CD4-positive, alpha-beta T cell (primary cell): ENCODE data around the gene BUD13. TPM values are rescaled to one million over a fixed set of nuclear protein-coding genes. Genes with fewer than 3 reads are reported as not detected.

Experiments used
- ATAC-seq: fragments of 200-7000 bp; cut with Tn5 transposase; one replicate; pipeline ENCODE4 v1.10.0; 2022; ENCODE audit warnings: mild to moderate bottlenecking; ENCODE audit not compliant: poor library complexity
- CTCF ChIA-PET: fragments of 350-600 bp; sonication (Branson Sonifier 250); formaldehyde crosslinking; loops from one replicate; lab custom pipeline; 2021; ENCODE audit warnings: antibody characterized with exemption, inconsistent platforms; lab: Charles Lee
- POLR2A ChIA-PET: fragments of 350-600 bp; sonication (Branson Sonifier 250); formaldehyde crosslinking; loops from one replicate; lab custom pipeline; 2021; ENCODE audit warnings: antibody characterized with exemption, inconsistent platforms; lab: Charles Lee
- DNase-seq, 14 experiments: peaks; one replicate each; pipeline ENCODE4 v3.0.0-alpha.2; 2013 to 2020; ENCODE audit warnings: mixed read lengths in 2 of 14
- H3K27ac ChIP-seq, 2 donors: one replicate each; pipeline versions ENCODE4 v1.5.1 to v1.7.0; 2013; ENCODE audit warnings: low read length in 2 of 2, low read depth in 1 of 2, mild to moderate bottlenecking in 1 of 2
- H3K27me3 ChIP-seq, 2 experiments: 1 replicate in 1 of 2; 2 replicates in 1 of 2; pipeline versions ENCODE4 v1.6.1 to v1.7.0; 2013; ENCODE audit warnings: low read length in 2 of 2, control low read depth in 1 of 2, mild to moderate bottlenecking in 1 of 2, moderate library complexity in 1 of 2; ENCODE audit not compliant: insufficient read depth in 2 of 2, control insufficient read depth in 1 of 2
- H3K36me3 ChIP-seq: one replicate; pipeline ENCODE4 v1.6.1; 2013; ENCODE audit warnings: low read length, control low read depth; ENCODE audit not compliant: insufficient read depth
- H3K4me1 ChIP-seq: one replicate; pipeline ENCODE4 v1.6.1; 2013; ENCODE audit warnings: low read length, control low read depth; ENCODE audit not compliant: insufficient read depth
- H3K4me3 ChIP-seq: one replicate; pipeline ENCODE4 v1.5.1; 2013; ENCODE audit warnings: mild to moderate bottlenecking, low read length, moderate library complexity
- H3K9me3 ChIP-seq, 2 experiments: 1 replicate in 1 of 2; 2 replicates in 1 of 2; pipeline versions ENCODE4 v1.6.1 to v1.7.0; 2013; ENCODE audit warnings: low read length in 2 of 2, mild to moderate bottlenecking in 2 of 2, control low read depth in 1 of 2, moderate library complexity in 1 of 2; ENCODE audit not compliant: control insufficient read depth in 1 of 2, insufficient read depth in 1 of 2
- H3K27ac Mint-ChIP-seq: one replicate; pipeline ENCODE4 v1.8.0; 2020; ENCODE audit warnings: mixed read lengths
- H3K27me3 Mint-ChIP-seq: one replicate; pipeline ENCODE4 v1.8.0; 2021; ENCODE audit warnings: mixed read lengths
- H3K36me3 Mint-ChIP-seq: one replicate; pipeline ENCODE4 v1.8.0; 2021; ENCODE audit warnings: low read depth, mixed read lengths
- H3K4me1 Mint-ChIP-seq: one replicate; pipeline ENCODE4 v1.8.0; 2021; ENCODE audit warnings: low read depth, mixed read lengths
- H3K4me3 Mint-ChIP-seq: one replicate; pipeline ENCODE4 v1.8.0; 2020; ENCODE audit warnings: mild to moderate bottlenecking, mixed read lengths
- H3K9me3 Mint-ChIP-seq: one replicate; pipeline ENCODE4 v1.8.0; 2020; ENCODE audit warnings: mixed read lengths
- intact Hi-C, 2 experiments: fragments of 100-400 bp; cut with DNase I in 1 of 2; cut with micrococcal nuclease in 1 of 2; formaldehyde crosslinking; loops; one replicate each; pipeline versions ENCODE4 v1.15.1 to v1.9.0; 2023 to 2025; cut with DNase I, micrococcal nuclease
- total RNA-seq, 174 experiments: library from RNA in 2 of 174; stranded (reverse) in 2 of 174; gene quantifications; one replicate each; pipeline ENCODE4 v1.2.3 and lab custom pipeline; 2021 to 2026
- TF ChIP-seq, protein P1 (sequence below): fragments of 200-600 bp; IDR thresholded peaks from one replicate; pipeline ENCODE4 v1.8.0; 2022; ENCODE audit warnings: antibody characterized with exemption, mild to moderate bottlenecking

Gene BUD13
- total RNA-seq, 2 experiments from 2014 or later = 9.2 to 10.1 TPM

DNA sequence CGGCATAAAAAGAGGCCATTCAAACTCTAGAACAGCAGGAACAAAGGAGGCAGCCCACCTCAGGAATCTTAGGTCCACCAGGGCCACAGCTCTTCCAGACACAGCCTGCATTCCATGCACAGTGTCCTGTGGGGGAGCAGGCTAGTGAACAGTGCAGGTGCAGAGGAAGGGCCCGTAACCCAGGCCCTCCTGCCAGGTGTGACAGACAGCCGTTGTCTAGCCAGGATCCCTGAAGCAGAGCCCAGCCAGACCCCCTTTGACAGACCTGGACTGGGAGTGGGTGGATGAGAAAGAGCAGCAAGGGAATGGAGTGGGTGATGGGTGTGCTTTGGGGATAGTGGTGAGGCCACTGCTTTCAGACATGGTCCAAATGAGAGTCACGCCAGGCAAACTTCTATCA, 16.2 kb upstream of the BUD13 start:
- no peaks in the 10 kb centered on the region for H3K9me3 Mint-ChIP-seq
- no peaks in the 10 kb centered on the region for H3K27me3 Mint-ChIP-seq
- peaks cover 55% of the 10 kb centered on the region for H3K4me1 Mint-ChIP-seq
- ATAC-seq (no peak), DNase-seq (peak in 1 of 14 experiments; percentile 8)
- ChIA-PET CTCF (no interaction called here), POLR2A (interaction anchor here (0.5 to 2.6 kb wide), 3 partner anchors 28 to 282 kb away, joined by 3 to 20 read pairs (median 4); no protein-coding TSS in a partner anchor)
- intact Hi-C loops = loop anchor here (1.0 to 5.0 kb wide), 6 partner anchors 16 to 538 kb away; partner anchors contain the start of genes BUD13 (in 2 of the 2), PCSK7 (in 2 of the 2), RNF214 (in 2 of the 2) and CEP164 (in 1 of the 2)
- Histone ChIP-seq H3K9me3 (no peaks in the 10 kb centered on the region), H3K4me3 (no peak overlapping the region), H3K4me1 (peaks cover 41% of the 10 kb centered on the region), H3K36me3 (peaks cover 26% of the 10 kb centered on the region), H3K27me3 (no peaks in the 10 kb centered on the region), H3K27ac (no peak overlapping the region)
- peak overlapping the region; percentile 94 for H3K4me3 Mint-ChIP-seq
- peak overlapping the region; percentile 96 for H3K27ac Mint-ChIP-seq
- peaks cover 44% of the 10 kb centered on the region for H3K36me3 Mint-ChIP-seq
- TF ChIP-seq, protein P1, sequence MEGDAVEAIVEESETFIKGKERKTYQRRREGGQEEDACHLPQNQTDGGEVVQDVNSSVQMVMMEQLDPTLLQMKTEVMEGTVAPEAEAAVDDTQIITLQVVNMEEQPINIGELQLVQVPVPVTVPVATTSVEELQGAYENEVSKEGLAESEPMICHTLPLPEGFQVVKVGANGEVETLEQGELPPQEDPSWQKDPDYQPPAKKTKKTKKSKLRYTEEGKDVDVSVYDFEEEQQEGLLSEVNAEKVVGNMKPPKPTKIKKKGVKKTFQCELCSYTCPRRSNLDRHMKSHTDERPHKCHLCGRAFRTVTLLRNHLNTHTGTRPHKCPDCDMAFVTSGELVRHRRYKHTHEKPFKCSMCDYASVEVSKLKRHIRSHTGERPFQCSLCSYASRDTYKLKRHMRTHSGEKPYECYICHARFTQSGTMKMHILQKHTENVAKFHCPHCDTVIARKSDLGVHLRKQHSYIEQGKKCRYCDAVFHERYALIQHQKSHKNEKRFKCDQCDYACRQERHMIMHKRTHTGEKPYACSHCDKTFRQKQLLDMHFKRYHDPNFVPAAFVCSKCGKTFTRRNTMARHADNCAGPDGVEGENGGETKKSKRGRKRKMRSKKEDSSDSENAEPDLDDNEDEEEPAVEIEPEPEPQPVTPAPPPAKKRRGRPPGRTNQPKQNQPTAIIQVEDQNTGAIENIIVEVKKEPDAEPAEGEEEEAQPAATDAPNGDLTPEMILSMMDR = no peak

DNA sequence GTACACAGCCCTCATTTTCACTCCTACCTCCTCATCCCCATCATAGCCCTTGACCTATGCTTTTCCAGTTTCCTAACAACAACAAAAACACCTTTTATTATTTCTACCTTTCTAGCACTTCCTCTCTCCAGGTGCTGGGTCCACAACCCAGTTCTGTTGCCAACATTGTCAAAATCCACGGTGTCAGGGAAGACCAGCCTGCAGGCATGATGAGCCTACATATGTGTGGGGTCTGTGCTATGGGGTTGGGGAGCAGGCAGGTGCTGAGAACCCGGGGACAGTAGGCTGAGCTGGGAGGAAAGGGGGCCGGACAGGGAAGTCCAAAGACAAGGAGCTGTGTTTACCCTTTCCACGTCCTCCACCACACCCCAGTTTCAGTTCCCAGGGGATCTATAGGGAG, 15.7 kb upstream of the BUD13 start:
- no peak for ATAC-seq
- no peaks in the 10 kb centered on the region for H3K27me3 ChIP-seq
- peak overlapping the region; percentile 85 for H3K4me3 ChIP-seq
- Mint-ChIP-seq H3K4me3 (peak overlapping the region; percentile 94), H3K9me3 (no peaks in the 10 kb centered on the region), H3K27ac (peak overlapping the region; percentile 96), H3K27me3 (no peaks in the 10 kb centered on the region), H3K36me3 (peaks cover 47% of the 10 kb centered on the region), H3K4me1 (peaks cover 55% of the 10 kb centered on the region)
- ChIA-PET POLR2A (interaction anchor here (0.7 to 3.0 kb wide), 16 partner anchors 12 to 443 kb away, joined by 3 to 64 read pairs (median 4); partner anchors contain the start of genes BUD13, PAFAH1B2, PCSK7 and SIDT2), CTCF (interaction anchor here (1.1 to 1.3 kb wide), 2 partner anchors 22 to 48 kb away, joined by 3 read pairs; no protein-coding TSS in a partner anchor)
- intact Hi-C loops = loop anchor here (1.0 to 5.0 kb wide), 6 partner anchors 16 to 539 kb away; partner anchors contain the start of genes BUD13 (in 2 of the 2), PCSK7 (in 2 of the 2), RNF214 (in 2 of the 2) and CEP164 (in 1 of the 2)
- H3K36me3 ChIP-seq = peaks cover 31% of the 10 kb centered on the region
- DNase-seq = peak in 1 of 14 experiments; percentile 22
- no peaks in the 10 kb centered on the region for H3K9me3 ChIP-seq
- peaks cover 42% of the 10 kb centered on the region for H3K4me1 ChIP-seq
- TF ChIP-seq, protein P1 = no peak
- H3K27ac ChIP-seq = peak overlapping the region; percentile 63 to 79

DNA sequence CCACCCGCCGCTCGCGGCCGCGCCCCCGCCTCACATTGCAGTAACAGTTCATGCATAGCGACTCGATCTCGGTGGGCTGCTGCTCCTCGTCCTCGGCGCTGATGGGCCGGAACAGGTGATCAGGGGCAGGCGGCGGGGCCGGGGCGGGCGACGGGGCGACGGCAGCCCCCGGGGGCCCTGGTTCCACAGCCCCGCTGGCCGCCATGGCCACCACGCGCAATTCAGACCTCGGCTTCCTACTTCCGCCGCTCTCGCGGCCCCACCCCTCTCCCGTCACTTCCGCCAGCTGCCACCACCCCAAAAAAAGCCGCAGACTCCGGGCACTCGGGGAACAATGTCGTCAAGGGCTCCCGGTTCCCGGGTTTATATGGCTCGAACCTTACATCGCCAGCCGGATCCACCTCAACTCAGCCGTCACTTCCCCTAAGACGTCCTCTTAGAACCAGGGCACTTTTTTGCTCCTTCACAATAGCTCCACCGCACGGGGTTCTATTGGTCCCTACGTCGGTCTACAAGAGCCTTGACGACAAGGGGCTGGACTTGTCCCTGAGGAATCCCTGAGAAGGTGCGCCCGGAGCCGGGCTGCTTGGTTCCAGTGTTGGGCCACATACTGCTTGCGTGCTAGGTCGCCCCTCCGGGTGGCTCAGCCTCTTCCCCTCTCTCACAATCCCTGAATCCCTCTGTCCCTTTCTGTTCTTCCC, 15.1 kb upstream of the BUD13 start, which contains the start of gene ZPR1:
TSS of gene ZPR1 (minus strand) at position 238 of the 701 bp plus-strand sequence. CDS start at position 205, 33 bp downstream.
- Mint-ChIP-seq H3K4me1 (peaks cover 52% of the 10 kb centered on the region), H3K27me3 (no peaks in the 10 kb centered on the region), H3K36me3 (peaks cover 53% of the 10 kb centered on the region), H3K9me3 (no peaks in the 10 kb centered on the region), H3K27ac (peak within 1 kb of the TSS; percentile 96), H3K4me3 (peak within 1 kb of the TSS; percentile 94)
- ChIA-PET CTCF (interaction anchor here (1.1 to 1.4 kb wide), 3 partner anchors 16 to 48 kb away, joined by 3 read pairs; no protein-coding TSS in a partner anchor), POLR2A (interaction anchor here (0.7 to 3.0 kb wide), 18 partner anchors 11 to 443 kb away, joined by 3 to 64 read pairs (median 4); partner anchors contain the start of genes BUD13, PAFAH1B2, PCSK7 and SIDT2)
- Histone ChIP-seq H3K4me3 (peak within 1 kb of the TSS; percentile 85), H3K27ac (peak within 1 kb of the TSS; percentile 63 to 79), H3K36me3 (peaks cover 37% of the 10 kb centered on the region), H3K9me3 (no peaks in the 10 kb centered on the region), H3K27me3 (no peaks in the 10 kb centered on the region), H3K4me1 (peaks cover 46% of the 10 kb centered on the region)
- TF ChIP-seq, protein P1 = no peak
- intact Hi-C loops = loop anchor here (1.0 to 5.0 kb wide), 6 partner anchors 15 to 539 kb away; partner anchors contain the start of genes BUD13 (in 2 of the 2), PCSK7 (in 2 of the 2), RNF214 (in 2 of the 2) and CEP164 (in 1 of the 2)
- peak; percentile 82 for ATAC-seq
- peak; percentile 71 to 92 (median 84) for DNase-seq
